ENCODE data around the gene CHSY1.
"Not testable (repeated sequence)": the region's sequence is repeated elsewhere in the genome, so short reads cannot be mapped to it uniquely, and the experiment has no call there.

CHSY1 gene

GRCh38 chr15:101126618-101127505, 125.0 kb downstream of the CHSY1 start:
- no peaks in the 10 kb centered on the region for H3K36me3 ChIP-seq (replicated peaks in 1 of 2; ENCODE audit: control insufficient read depth in 2 of 2, insufficient read depth in 2 of 2, low read length in 2 of 2)
- H3K9ac ChIP-seq (ENCODE audit: low read depth, low read length, poor library complexity): no peak overlapping the region
- no peak overlapping the region for H2BK120ac ChIP-seq (ENCODE audit: low read depth, low read length)
- H3K4me3 ChIP-seq (ENCODE audit: low read length in 2 of 2): no peak overlapping the region
- no peaks in the 10 kb centered on the region for H3K27me3 ChIP-seq (ENCODE audit: control insufficient read depth in 3 of 3, insufficient read depth in 3 of 3, low read depth in 1 of 3, low read length in 3 of 3)
- H2BK5ac ChIP-seq (ENCODE audit: low read length): no peak overlapping the region
- H3K18ac ChIP-seq (ENCODE audit: low read length): no peak overlapping the region
- H4K91ac ChIP-seq (ENCODE audit: low read depth, low read length, poor library complexity): no peak overlapping the region
- WGBS, 2 donors (ENCODE audit: extremely low coverage in 2 of 2, insufficient read length in 2 of 2, insufficient replicate concordance in 1 of 2): no CpG with 5 or more reads among the region's 11 CpGs
- DNase-seq (ENCODE audit: low spot score): no peak
- H3K9me3 ChIP-seq (replicated peaks in 1 of 2; ENCODE audit: control insufficient read depth in 2 of 2, insufficient read depth in 1 of 2, low read depth in 1 of 2, low read length in 2 of 2): peaks cover 2 to 6% of the 10 kb centered on the region in 2 donors
- H3K4ac ChIP-seq (ENCODE audit: low read length): no peak overlapping the region
- no peak overlapping the region for H3K14ac ChIP-seq (ENCODE audit: low read length)
- no peak overlapping the region for H3K23ac ChIP-seq (ENCODE audit: low read depth, low read length, poor library complexity)
- H3K4me1 ChIP-seq (ENCODE audit: control insufficient read depth in 2 of 2, insufficient read depth in 1 of 2, low read depth in 1 of 2, low read length in 2 of 2): peaks cover 2 to 11% of the 10 kb centered on the region in 2 donors
- H4K8ac ChIP-seq (ENCODE audit: low read depth, low read length): no peak overlapping the region
- H2BK15ac ChIP-seq (ENCODE audit: low read length): no peak overlapping the region
- H2BK12ac ChIP-seq (ENCODE audit: low read length): no peak overlapping the region
- no peak overlapping the region for H3K4me2 ChIP-seq (ENCODE audit: insufficient read depth, low read length, poor library complexity, severe bottlenecking)
- H3K27ac ChIP-seq (replicated peaks; ENCODE audit: low read length): peak overlapping the region; percentile 63
- no peaks in the 10 kb centered on the region for H3K79me1 ChIP-seq (ENCODE audit: low read depth, low read length)
- H2AFZ ChIP-seq (ENCODE audit: low read length): peak overlapping the region; percentile 53
- no peak overlapping the region for H2AK5ac ChIP-seq (ENCODE audit: low read depth, low read length)

GRCh38 chr15:101125881-101126428, 125.9 kb downstream of the CHSY1 start:
- not testable (repeated sequence) for H3K4me2 ChIP-seq (ENCODE audit: insufficient read depth, low read length, poor library complexity, severe bottlenecking); H3K27ac ChIP-seq (replicated peaks; ENCODE audit: low read length); H3K9me3 ChIP-seq (replicated peaks in 1 of 2; ENCODE audit: control insufficient read depth in 2 of 2, insufficient read depth in 1 of 2, low read depth in 1 of 2, low read length in 2 of 2); H2BK12ac ChIP-seq (ENCODE audit: low read length); H2BK120ac ChIP-seq (ENCODE audit: low read depth, low read length); H3K4ac ChIP-seq (ENCODE audit: low read length); H2AK5ac ChIP-seq (ENCODE audit: low read depth, low read length); H2BK5ac ChIP-seq (ENCODE audit: low read length); H2BK15ac ChIP-seq (ENCODE audit: low read length); H3K14ac ChIP-seq (ENCODE audit: low read length); H4K8ac ChIP-seq (ENCODE audit: low read depth, low read length); H3K27me3 ChIP-seq (ENCODE audit: control insufficient read depth in 3 of 3, insufficient read depth in 3 of 3, low read depth in 1 of 3, low read length in 3 of 3); H3K9ac ChIP-seq (ENCODE audit: low read depth, low read length, poor library complexity); H3K36me3 ChIP-seq (replicated peaks in 1 of 2; ENCODE audit: control insufficient read depth in 2 of 2, insufficient read depth in 2 of 2, low read length in 2 of 2); DNase-seq (ENCODE audit: low spot score); H3K79me1 ChIP-seq (ENCODE audit: low read depth, low read length); H3K23ac ChIP-seq (ENCODE audit: low read depth, low read length, poor library complexity); H3K18ac ChIP-seq (ENCODE audit: low read length); H3K4me3 ChIP-seq (ENCODE audit: low read length in 2 of 2); H4K91ac ChIP-seq (ENCODE audit: low read depth, low read length, poor library complexity); H2AFZ ChIP-seq (ENCODE audit: low read length)
- no CpG with 5 or more reads among the region's 13 CpGs for WGBS, 2 donors (ENCODE audit: extremely low coverage in 2 of 2, insufficient read length in 2 of 2, insufficient replicate concordance in 1 of 2)
- peaks cover 11 to 15% of the 10 kb centered on the region in 2 donors for H3K4me1 ChIP-seq (ENCODE audit: control insufficient read depth in 2 of 2, insufficient read depth in 1 of 2, low read depth in 1 of 2, low read length in 2 of 2)
